ENCODE measurements around the gene STON2.

The STON2 gene

GRCh38 chr14:81221579-81222102, 178.5 kb downstream of the STON2 start:
- DNase-seq (ENCODE audit: low read depth): peak; percentile 14

- peak; percentile 94 for DNase-seq (ENCODE audit: low read depth)
Observed at GRCh38 chr14:81220830-81221578, 179.1 kb downstream of the STON2 start, which contains the start of gene GTF2A1. TSS of gene GTF2A1 (minus strand) at chr14:81220959. CDS start at chr14:81220518, 441 bp downstream.

GRCh38 chr14:81220580-81220829, 179.6 kb downstream of the STON2 start:
- DNase-seq (ENCODE audit: low read depth): no peak

- DNase-seq (ENCODE audit: low read depth): peak; percentile 13
Observed at GRCh38 chr14:81219759-81220579, 180.2 kb downstream of the STON2 start.

GRCh38 chr14:81219210-81219758, 180.8 kb downstream of the STON2 start:
- DNase-seq (ENCODE audit: low read depth): peak; percentile 96

GRCh38 chr14:81211844-81212243, 188.3 kb downstream of the STON2 start:
- DNase-seq (ENCODE audit: low read depth): no peak
